GM15510 (cell line): Measurements from ENCODE around the gene NAV1.

Experiments used
- POLR2A ChIP-seq: IDR thresholded peaks from 3 replicates; pipeline ENCODE4 v1.6.1; 2011; ENCODE audit warnings: borderline replicate concordance; ENCODE audit not compliant: insufficient read length; ENCODE audit errors: extremely low read depth

NAV1 gene

GRCh38 chr1:201583663-201584062, 44.7 kb downstream of the NAV1 start:
- no peak for TF ChIP-seq POLR2A

GRCh38 chr1:201584471-201585092, 45.7 kb downstream of the NAV1 start:
- TF ChIP-seq POLR2A = no peak

- TF ChIP-seq POLR2A = no peak
Observed at GRCh38 chr1:201585093-201585483, 46.2 kb downstream of the NAV1 start.

- TF ChIP-seq POLR2A = no peak
Observed at GRCh38 chr1:201585901-201586300, 47.0 kb downstream of the NAV1 start.

GRCh38 chr1:201586806-201587205, 47.9 kb downstream of the NAV1 start:
- TF ChIP-seq POLR2A = no peak

- no peak for TF ChIP-seq POLR2A
Observed at GRCh38 chr1:201587729-201588128, 48.8 kb downstream of the NAV1 start.
